GM18873 (cell line): ENCODE measurements around the gene NR2E1.

ENCODE experiments used
- ATAC-seq: cut with Tn5 transposase; IDR thresholded peaks from one replicate; pipeline ENCODE4 v1.9.1; 2021; ENCODE audit warnings: mild to moderate bottlenecking, moderate library complexity, moderate number of reproducible peaks; ENCODE audit not compliant: unreplicated experiment, low FRiP score

The NR2E1 gene

DNA sequence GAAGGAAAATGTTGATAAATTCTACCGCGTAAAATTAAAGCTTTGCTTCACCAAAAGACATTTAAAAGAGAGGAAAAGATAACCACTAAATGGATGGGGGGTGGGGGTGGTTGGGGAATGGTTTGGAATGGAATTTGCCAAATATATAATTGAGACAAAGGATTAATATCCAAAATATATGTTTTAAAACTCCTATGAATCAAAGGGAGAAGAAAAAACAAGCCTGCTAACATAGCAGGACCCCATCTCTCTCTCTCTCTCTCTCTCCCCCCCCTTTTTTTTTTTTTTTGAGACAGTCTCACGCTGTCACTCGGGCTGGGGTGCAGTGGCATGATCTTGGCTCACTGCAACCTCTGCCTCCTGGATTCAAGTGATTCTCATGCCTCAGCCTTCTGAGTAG lies 13.4 kb upstream of the NR2E1 start:
- ATAC-seq = no peak

DNA sequence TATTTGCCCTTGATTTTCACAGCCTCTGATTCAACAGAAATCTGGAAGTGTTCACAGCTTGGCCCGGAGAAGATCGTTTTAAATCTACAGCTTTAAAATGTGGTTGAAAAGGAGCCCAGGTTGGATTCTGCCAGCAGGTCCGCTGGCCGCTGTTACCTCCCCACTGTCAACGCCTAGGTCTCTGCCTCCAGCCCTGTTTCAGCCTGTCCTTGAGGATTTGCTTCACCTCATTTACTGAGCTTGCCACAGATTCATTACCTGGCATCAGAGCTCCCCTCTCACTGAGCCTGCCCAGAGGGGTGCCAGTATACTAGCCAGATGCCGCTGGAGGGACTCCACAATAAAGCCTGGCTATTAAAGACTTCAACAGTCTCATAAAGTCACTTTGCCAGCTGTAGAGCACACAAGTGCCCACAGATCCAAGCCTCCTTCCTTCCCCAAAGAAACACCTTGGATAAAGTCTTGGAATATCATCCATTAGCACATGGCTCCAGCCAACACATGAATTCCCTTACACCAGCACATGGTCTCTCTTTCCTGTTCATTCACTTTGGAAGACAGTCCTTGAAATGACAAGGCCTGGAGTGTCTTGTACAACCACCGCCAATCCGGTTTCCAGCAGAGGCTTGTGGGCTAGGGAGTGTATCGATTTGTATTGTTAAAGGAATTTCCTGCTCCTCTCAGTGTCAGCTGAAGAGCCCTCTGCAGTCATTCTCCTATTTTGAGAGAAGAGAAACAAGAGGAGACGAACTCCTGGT lies 9.5 kb upstream of the NR2E1 start:
- ATAC-seq = no peak

DNA sequence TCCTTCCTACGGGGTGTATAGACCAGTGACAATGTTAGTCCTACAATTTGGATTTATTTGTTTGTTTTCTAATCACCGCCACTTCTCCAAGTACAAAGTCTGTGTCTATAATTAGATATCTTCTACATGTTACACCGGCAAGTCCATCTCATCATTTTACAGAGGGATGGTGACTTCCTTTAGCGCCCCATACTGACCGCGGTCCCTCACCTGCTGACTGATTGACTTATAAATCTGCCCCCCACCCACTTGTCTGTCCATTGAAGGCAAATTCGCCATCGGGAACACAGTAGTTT lies 8.9 kb upstream of the NR2E1 start:
- no peak for ATAC-seq

DNA sequence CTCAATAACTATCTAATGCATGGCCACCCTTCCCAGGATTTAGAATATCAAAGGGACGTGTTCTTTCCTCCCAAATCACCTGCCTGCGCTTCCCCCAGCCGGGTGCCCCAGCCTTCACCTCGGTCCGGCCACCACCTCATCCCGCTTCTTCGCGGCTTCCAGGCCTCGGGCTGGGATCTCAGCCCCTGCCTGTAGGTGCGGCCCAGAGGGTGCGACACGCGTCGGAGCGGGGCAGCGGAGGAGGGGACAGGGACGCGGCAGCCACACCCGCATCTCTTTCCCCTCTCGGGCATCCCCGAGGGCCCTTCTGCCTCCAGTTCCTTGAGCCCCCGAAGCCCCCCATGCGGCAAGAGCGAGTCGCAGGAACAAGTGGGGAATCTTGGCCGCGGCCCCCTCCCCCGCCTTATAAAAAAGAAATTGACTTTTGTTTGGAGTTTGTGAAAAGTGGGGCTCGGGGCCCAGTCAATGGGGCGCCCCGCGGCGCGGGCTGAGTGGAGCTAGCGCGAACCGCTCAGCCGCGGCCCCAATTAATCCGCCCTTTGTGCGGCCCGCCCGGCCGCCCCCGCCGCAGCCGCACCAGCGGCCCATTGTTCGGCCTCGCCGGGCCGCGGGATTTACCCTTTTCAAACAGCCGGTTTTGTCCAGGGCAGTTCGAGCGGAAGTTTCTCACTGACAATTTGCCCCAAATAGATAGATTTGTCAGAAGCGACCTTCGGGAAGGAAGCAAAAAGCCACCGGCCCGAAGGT lies 8.4 kb upstream of the NR2E1 start:
- no peak for ATAC-seq

DNA sequence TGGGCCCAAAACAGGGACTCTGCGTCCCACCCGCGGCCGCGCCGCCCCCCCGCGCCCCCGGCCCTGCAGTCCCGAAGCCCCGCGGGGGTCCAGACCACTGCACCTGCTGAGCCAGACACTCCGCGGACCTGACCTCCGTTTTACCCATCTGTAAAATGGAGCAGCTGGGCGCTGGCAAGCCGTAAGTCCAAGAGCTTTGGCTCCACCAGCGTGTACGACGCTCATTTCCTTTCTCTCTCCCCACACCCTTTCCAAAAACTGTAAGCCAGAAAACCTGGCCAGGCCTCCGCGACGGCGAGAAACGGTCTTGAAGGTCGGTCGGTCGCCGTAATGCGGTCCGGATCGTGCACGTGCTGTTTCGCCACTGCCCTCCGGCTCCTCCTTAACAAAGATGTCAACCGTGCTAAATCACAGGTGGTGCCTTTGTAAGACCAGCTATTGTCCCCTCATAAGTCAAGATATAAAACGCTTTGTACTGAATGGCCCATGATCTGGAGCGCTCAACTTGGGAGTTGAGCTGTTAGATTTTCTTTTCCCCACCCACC lies 7.8 kb upstream of the NR2E1 start:
- ATAC-seq = no peak

DNA sequence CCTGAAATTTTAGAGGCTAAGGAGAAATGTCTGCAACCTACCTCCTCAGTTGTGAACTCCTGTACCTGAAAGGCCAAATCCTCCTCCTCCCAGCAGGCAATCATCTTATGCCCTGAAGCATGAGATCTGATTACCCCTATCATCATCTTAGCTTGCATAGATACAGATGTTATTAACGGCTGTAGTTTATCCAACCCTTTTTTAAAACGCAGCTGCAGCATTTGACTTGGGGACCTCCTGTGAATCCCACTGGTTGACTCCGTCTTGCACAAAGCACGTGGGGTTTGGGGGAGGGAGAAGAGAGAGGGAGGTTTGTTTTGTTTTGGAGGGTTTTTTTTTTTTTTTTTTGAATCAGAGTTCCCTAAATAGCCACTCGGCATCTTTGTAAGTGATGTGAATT lies 5.8 kb upstream of the NR2E1 start:
- no peak for ATAC-seq

DNA sequence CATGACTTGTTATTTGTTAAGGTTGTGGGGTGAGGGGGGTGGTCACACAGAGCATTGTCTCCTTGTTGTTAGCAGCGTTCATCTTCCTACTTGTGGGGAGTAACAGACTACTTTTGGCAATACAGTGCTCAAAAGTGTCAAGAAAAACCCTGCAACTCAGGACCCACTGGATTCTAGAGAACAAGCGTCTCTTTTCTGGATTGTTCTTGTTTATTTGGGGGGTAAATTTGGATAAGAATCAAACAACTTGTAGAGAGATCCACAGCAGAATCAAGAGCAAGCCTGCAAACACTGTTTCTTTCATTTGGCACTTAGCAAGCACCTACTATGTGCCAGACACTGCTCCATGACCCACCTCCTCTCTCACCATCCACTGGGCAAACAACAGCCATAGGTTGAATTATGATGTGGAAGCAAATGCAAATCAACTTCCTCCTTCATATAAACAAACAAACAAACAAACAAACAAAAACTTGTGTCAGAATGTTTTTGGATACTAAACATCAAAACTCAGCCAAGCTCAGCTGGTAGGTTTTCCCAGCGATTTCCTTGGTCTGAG lies 4.0 kb upstream of the NR2E1 start:
- no peak for ATAC-seq

DNA sequence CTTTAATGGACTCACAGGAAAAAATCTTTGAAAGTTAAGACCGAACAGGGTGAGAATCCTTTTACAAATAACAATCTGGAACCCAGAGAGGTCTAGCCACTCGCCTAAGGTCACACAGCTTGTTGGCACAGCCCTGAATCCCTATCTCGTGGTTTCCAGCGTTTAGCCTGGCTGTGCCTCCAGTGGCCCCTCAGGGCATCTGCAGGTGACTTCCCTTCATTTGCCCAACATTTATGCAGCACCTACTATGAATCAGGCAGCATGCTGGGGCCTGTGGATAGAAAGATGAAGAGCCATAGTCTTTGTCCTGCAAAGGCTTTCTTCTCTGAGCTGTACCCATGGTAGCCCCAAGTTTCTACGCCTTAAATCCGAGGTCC lies 2.6 kb upstream of the NR2E1 start:
- no peak for ATAC-seq

DNA sequence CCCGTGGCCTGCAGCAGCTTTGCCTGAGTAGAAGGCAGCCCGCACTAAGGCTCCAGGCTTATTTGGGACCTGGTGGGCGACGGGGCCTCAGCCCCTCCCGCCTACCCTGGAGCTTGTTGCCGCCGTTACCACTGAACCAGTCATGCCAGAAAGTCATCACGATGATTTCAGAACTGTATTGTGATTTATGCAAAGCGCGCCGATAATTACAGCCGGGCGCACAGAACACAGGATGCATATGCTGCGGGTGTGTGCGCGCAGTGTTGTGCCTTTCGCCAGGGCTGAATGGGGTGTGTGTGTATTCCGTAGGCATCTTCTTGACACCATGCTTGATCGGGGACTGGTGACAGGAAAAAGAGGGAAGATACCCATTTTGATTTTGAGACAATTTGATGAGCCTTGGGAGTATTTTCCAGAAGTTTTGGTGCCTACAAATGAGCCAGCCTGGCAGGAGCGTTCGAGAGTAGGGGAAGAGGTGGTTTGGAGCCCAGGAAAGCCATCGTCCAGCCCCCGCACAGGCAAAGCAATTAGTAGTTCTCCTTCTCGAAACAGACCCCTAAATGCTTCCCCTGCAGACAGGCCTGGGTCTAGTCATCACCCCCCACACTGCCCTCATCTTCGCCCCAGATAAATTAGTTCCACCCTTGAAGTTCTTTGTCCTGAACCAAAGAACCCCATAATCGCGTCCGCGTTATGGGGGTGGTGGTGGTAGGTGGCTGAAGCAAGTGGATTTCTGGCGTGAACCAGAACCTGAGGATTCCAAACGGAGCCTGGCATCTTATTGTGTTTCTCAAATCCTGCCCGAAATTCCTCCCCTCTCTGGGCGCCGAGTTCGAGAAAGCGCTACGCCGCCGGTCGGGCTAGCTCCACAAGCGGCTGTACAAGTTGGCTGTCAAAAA lies 1.9 kb upstream of the NR2E1 start:
- ATAC-seq = no peak

DNA sequence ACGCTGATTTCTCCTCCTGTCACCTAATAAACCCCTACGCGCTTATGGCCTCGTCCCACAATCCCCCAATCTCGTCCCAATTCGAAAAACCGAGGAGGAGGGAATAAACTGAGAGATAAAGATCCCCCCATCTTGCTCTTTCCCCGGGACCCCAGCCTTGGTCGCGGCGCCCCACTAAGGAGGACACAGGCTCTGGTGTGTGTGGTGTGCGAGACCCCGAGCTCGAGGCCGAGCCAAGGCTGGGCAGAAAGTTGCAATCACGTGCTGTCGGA lies 1.3 kb upstream of the NR2E1 start:
- ATAC-seq = no peak

DNA sequence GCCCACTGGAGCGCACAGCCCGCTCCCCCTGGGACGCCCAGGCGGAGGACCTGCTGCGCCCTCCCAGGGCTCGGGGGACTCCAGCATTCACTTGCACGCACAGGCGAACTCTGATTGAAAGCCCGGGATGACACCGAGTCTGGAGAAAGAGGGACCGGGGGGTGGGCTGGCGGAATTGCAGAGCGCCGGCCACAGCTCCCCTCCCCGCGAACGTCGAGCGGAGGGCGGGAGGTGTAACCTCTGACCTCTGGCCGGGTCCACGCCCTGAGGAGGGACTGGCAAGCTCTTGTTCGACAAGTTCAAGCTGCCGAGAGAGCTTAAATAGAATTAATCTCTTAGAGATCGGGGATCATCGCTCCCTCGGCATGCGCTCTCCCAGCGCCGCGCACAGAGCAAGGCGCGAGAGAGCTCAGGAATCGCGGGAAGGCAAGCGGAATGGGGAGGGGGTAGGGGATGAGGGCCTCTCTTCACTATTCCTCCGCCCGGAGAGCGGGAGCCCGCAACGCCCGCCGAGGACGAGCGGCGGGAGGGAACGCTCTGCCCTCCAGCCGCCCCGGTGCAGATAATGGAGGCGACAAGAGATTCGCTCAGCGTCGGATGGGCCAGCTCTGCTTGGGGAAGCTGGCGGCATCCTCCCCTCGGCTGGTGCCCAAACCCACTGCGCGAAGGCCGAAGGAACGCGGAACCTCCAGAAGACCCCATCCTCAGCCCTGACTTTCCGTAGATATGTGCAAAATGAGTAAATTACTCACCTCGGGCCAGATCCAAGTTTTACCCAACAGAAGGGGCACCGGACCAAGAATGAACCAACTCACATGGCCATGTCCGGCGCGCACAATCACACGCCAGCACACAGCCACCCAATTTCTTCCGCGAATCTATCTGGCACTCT lies 761 bp upstream of the NR2E1 start:
- ATAC-seq = no peak

DNA sequence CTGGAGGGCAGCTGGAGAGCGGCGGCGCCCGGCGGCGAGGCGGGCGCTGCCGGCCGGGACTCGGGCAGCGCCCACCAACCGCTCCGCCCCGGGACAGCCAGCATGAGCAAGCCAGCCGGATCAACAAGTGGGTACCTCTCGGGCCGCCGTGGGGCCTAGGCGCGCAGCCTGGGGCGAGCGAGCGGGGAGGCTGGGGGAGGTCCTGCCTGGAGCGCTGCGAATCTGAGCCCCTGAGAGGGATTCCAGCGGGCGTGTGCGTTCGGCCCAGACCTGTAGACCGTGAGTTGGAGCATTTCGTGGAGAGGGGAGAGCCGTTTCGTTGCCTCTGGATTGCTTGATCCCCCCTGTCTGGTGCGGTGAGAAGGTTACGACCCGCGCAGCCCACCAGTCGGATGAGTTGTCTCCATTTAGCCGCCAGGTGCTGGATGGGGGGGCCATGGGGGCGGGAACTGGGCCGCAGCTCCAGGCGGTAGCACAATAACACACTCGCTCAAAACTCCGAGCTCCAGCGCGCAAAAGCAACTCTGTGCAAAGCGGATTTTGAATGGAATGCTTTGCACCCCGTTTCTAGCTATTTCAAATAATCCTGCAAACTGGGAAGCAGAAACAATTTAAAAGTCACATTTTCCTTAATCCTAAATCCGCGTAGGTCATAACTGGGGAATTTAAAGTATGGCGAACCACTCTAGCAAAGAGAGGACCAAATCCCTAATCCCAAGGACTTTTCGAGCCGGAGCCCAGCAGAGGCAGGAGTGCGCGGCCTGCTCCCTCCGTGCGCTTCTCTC lies 1.0 kb downstream of the NR2E1 start:
- ATAC-seq = no peak

DNA sequence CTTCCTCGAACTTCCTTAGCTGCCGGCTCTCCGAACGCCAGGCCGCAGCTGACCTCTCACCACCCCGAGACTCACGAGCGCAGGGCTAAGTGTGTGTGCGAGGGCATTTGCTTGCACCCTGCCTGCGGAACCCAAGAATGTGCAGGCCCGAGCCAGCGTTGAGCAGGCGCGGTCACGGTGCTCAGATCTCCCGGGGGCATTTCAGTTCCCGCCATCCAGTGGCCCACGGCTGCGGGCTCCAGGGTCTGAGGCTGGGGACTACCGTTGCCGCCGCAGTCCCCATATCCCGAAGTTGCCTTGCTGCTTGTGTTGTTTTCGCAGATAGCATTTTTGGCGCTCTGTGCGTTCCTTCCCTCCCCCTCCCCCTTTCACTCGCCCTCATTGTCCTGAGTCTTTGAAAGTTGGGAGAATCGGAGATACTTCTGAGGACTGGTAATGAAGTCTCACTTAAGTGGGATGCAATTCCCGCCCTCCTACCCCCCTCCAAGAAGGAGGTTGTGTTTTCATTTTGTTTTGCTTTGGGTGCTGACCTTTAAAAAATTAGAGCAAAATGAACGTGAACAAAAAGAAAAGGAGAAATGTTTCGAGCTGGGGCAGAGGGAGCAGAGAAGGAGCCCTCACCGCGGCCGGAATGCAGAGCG lies 1.7 kb downstream of the NR2E1 start:
- no peak for ATAC-seq

DNA sequence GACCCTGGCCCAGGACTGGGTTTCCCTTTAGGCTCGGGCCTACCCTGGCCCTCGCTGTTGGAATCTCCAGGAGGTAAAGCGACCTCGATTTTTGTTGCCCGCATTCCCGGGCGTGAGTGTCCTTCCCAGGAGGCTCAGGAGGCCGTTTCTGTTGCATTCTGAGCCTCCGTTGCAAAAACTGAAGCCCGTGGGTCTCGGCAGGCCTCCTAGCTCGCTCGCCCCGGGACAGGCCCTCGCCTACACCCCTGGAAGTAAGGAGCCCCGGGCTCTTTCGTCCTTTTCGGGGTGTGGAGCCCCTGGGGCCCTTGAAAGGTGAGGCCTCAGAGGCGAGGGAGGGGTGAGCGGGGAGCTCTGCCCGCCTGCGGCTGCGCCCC lies 2.3 kb downstream of the NR2E1 start:
- no peak for ATAC-seq

DNA sequence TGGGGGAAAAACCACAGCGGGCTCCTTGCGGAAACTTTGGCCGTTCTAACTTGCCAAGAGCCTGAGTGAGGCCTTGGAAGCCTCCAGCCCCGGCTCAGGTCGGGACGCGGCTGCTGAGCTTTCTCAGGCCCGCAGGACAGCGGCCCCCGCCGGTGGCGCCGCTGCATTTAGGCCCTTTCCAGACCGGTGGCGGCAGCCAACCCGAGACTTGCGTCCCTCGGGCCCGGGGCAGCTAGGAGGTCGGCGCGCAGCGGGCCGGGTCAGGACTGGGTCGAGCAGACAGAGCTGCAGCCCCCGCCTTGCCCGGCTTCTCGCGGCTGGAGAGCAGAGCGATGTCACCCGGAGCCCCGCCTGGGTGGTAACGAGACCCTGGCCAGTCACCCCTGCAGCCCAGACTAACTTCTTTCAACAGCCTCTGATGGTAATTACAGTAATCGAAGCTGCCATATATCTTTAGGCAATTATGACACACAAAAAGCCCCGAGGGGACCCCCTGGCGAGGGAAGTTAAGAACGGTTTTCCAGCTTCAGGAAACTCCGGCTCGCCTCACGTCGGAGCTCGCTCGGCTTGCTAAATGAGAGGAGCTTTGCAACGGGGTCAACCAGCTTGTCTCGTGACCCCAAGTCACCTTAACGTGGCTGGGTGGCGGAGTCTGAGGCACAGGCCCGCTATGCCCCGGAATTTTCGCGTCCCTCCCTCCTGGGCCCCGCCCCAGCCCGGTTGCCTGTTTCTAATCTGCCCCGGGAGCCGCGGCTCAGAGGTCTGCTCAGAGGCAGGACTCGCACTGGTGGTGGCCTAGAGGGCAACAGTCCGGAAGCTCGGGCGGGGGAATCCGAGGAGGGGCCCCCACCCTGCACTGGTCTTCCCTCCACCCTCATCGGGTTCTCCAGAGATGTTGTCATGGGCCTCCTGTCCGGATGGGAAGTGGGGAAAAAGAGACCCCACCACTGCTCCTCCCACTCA lies 3.0 kb downstream of the NR2E1 start:
- no peak for ATAC-seq

DNA sequence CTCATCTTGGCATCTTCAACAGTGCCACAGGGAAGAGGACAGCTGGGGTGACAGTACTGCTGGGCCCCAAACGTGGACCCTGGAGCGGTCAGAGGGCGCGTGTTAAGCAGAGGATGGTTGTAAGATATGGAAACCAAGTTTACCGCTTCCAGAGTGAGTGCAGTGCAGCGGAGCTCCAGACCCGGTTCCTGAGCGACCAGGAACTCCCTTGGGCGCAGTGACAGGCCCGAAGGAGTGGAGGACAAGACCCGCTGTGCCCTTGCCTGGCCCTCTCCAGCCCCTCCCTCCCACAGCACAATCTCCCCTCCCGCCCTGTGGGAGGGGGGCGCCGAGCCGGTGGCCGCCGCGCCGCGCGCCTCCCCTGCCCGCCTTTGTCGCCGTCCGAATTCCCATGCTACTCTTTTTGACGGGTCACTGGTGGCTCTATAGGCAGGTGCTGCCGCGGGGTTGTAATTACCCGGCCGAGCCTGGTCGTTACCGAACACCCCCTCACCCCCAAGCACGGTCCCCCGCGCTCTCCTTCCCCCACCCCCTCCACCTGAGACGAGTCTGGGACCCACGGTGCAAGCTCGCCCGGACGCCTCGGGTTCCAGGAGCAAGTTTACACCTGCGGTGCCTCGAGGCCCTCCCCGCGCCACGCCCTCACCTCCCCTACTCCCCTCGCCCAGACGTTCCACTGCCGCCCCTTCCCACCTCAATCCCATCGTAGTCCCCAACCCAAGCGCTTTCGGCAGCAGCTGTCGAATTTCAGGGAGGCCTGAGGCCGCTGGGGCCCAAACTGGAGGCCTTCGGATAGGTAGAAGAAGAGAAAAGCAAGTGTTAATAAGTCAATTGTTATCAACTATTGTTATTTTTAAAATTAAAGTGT lies 3.9 kb downstream of the NR2E1 start:
- no peak for ATAC-seq
